ENCODE results near the gene ASAP2. TPM values are rescaled to one million over a fixed set of nuclear protein-coding genes. Genes with fewer than 3 reads are reported as not detected.
A peak's percentile ranks its signal among the peaks of the same experiment; 100 is the strongest.

The ASAP2 gene
- total RNA-seq, 1 donor from 2014 or later, result 24.3 TPM

DNA sequence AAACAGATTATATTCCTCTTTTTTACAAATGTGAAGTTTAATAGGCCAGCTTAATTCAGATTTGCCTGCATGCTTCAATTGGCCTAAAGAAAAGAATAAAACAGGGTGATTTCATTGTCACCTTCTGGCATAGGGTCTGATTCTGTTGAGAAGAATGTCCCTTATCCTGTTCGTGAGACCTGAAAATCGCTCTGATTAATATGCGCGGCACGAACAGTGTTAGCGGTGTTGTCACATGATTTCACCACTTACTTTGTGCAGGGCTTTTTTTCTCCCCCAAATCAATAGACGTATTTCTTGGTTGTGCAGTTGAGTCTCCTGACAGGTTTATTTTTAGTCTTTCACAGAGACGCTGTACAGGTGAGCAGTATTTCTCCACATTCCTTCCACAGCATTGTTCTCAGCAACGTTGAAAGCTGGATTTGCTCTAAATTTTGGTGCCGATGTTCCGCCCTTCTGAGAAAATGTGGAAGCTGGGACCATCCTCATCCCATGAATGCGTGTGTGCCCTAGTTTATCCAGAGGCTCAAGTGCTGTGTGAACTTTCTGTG lies 134.8 kb downstream of the ASAP2 start:
- DNase-seq (no peak), ATAC-seq (no peak)
- Histone ChIP-seq H3K27ac (no peak overlapping the region), H3K4me3 (no peak overlapping the region), H3K36me3 (peaks cover 9% of the 10 kb centered on the region), H3K9me3 (no peaks in the 10 kb centered on the region), H3K4me1 (peaks cover 10% of the 10 kb centered on the region), H3K27me3 (ENCODE audit: low read depth) (no peaks in the 10 kb centered on the region)
- no peak for TF ChIP-seq CTCF (IDR thresholded peaks at IDR 0.05)
- intact Hi-C loops (cut with DNase I), result no loop called here

DNA sequence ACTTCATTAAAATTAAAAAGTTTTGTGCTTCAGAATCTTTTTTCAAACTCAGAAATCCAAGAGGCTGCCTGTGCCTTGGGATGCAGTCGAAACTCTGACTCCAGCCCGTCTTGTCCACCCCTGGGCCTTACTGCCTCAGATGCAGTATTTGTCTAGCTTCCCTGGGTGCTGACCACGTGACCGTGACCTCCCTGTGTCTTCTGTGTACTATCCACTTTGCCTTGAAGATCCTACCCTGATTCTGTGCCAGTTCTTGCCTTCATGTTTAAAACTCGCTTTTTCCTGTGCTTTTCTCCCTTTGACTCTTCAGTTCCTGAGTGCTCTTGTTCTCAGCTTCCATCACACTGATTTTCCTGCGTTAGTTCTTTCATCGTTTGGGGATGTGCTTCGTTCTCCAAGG lies 136.0 kb downstream of the ASAP2 start:
- H3K27ac ChIP-seq, result no peak overlapping the region
- H3K9me3 ChIP-seq, result no peaks in the 10 kb centered on the region
- intact Hi-C loops (cut with DNase I), result no loop called here
- ATAC-seq (no peak), DNase-seq (no peak)
- H3K36me3 ChIP-seq, result peaks cover 9% of the 10 kb centered on the region
- no peak overlapping the region for H3K4me3 ChIP-seq
- H3K27me3 ChIP-seq (ENCODE audit: low read depth), result no peaks in the 10 kb centered on the region
- no peak for TF ChIP-seq CTCF (IDR thresholded peaks at IDR 0.05)
- H3K4me1 ChIP-seq, result peaks cover 12% of the 10 kb centered on the region

GRCh38 chr2:9343524-9343923 lies 136.9 kb downstream of the ASAP2 start:
- TF ChIP-seq CTCF (IDR thresholded peaks at IDR 0.05), result no peak
- intact Hi-C loops (cut with DNase I), result no loop called here
- ATAC-seq (no peak), DNase-seq (no peak)
- no peaks in the 10 kb centered on the region for H3K27me3 ChIP-seq (ENCODE audit: low read depth)
- no peak overlapping the region for H3K27ac ChIP-seq
- no peaks in the 10 kb centered on the region for H3K9me3 ChIP-seq
- no peak overlapping the region for H3K4me3 ChIP-seq
- peaks cover 9% of the 10 kb centered on the region for H3K36me3 ChIP-seq
- H3K4me1 ChIP-seq, result peaks cover 20% of the 10 kb centered on the region

GRCh38 chr2:9344434-9344833 lies 137.8 kb downstream of the ASAP2 start:
- Histone ChIP-seq H3K27ac (no peak overlapping the region), H3K4me3 (no peak overlapping the region), H3K4me1 (peaks cover 20% of the 10 kb centered on the region), H3K9me3 (no peaks in the 10 kb centered on the region), H3K27me3 (ENCODE audit: low read depth) (no peaks in the 10 kb centered on the region), H3K36me3 (peaks cover 9% of the 10 kb centered on the region)
- DNase-seq, result no peak
- no peak for TF ChIP-seq CTCF (IDR thresholded peaks at IDR 0.05)
- no peak for ATAC-seq
- intact Hi-C loops (cut with DNase I), result no loop called here

- no peak for DNase-seq
- Histone ChIP-seq H3K27me3 (ENCODE audit: low read depth) (no peaks in the 10 kb centered on the region), H3K27ac (no peak overlapping the region), H3K9me3 (no peaks in the 10 kb centered on the region), H3K4me3 (no peak overlapping the region), H3K36me3 (peaks cover 9% of the 10 kb centered on the region), H3K4me1 (peaks cover 20% of the 10 kb centered on the region)
- no peak for TF ChIP-seq CTCF (IDR thresholded peaks at IDR 0.05)
- ATAC-seq, result no peak
- intact Hi-C loops (cut with DNase I), result no loop called here
Observed at GRCh38 chr2:9345343-9345742, 138.7 kb downstream of the ASAP2 start.

- H3K36me3 ChIP-seq, result peaks cover 16% of the 10 kb centered on the region
- DNase-seq (no peak), ATAC-seq (no peak)
- TF ChIP-seq CTCF (IDR thresholded peaks at IDR 0.05), result no peak
- intact Hi-C loops (cut with DNase I), result no loop called here
- H3K4me1 ChIP-seq, result peaks cover 20% of the 10 kb centered on the region
- no peaks in the 10 kb centered on the region for H3K9me3 ChIP-seq
- no peak overlapping the region for H3K4me3 ChIP-seq
- no peaks in the 10 kb centered on the region for H3K27me3 ChIP-seq (ENCODE audit: low read depth)
- peak overlapping the region; percentile 75 for H3K27ac ChIP-seq
Observed at GRCh38 chr2:9345997-9346396, 139.4 kb downstream of the ASAP2 start.
